GM18858 (cell line): ENCODE measurements around the gene NEDD4L.
"Not testable (repeated sequence)": the region's sequence is repeated elsewhere in the genome, so short reads cannot be mapped to it uniquely, and the experiment has no call there.

Source experiments
- ATAC-seq: cut with Tn5 transposase; IDR thresholded peaks from one replicate; pipeline ENCODE4 v1.9.1; 2021; ENCODE audit not compliant: unreplicated experiment

The NEDD4L gene

DNA sequence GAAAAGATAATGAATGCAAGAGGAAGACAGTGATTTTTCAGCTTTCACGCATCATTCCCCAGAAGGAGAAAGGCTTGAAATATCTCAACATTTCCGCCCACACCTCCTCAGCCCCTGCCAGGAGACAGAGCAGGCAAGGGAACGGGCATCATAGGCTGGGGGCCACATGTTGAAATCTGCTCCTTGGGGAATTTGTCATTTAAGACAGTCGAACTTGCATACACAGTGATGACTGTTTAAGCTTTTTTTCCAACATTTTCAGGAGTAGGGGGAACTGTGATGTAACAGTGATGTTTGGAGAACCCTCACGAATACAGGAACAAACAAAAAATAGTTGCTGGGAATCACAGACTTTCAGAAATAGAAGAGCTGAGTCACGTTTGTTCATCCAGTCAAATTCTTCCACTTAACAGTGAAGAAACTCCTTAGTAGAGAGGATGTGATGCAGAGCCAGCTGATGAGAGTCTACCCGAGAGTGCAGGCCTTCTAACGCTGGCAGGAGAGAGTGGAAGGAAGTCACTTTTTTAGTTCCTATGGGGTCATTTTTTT lies 318.1 kb downstream of the NEDD4L start:
- ATAC-seq, result no peak

DNA sequence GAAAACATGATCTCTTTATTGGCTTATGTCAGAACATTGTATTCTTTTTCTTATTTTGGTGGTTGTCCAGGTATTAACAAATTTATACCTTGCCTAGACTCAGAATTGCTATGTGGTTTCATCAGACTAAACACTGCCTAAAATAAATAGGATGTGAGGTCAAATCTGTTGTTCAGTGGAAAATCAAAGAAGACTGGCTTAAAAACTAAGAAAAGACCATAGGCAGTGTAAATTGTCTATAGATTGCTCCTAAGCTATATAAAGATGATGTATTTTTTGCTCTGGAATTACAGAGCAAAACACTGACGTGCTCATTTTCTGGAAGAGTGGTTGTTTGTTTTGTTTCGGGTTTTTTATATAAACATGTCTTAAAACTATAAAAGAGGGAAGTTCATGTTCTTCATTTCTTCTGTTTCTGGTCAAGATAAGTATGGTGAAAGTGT lies 318.8 kb downstream of the NEDD4L start:
- no peak for ATAC-seq

DNA sequence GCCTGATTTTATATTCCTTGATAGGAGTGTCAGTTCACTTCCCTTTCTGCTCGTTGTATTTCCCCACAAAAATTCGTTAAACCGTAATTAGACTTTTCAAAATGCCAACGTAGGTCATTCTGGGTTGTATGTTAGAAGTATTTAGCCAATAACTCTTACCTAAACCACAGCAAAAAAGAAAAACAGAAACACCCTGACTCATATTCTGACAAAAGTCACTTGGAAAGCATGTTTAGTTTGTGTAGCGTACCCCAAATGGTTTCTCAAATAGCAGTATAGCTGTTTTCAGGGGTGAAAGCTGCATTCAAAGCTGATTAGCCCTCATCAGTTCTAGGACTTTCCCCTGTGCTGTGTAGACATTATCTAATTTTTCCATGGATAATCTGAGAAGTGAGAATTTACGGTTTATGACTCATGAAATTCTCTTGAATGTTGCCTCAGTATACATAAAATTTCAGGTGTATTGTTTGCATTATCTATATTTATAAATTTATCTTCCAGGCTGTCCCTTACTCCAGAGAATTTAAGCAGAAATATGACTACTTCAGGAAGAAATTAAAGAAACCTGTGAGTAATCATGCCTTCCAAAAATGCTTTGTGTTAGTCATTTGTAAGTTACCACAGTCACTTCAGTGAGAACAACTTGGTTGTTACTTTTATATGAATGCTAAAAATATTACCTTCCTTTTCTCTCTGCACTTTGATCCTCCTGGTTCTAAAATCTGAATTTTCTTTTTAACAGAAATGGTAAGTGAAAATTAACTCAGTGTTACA lies 319.9 kb downstream of the NEDD4L start:
- ATAC-seq, result no peak

DNA sequence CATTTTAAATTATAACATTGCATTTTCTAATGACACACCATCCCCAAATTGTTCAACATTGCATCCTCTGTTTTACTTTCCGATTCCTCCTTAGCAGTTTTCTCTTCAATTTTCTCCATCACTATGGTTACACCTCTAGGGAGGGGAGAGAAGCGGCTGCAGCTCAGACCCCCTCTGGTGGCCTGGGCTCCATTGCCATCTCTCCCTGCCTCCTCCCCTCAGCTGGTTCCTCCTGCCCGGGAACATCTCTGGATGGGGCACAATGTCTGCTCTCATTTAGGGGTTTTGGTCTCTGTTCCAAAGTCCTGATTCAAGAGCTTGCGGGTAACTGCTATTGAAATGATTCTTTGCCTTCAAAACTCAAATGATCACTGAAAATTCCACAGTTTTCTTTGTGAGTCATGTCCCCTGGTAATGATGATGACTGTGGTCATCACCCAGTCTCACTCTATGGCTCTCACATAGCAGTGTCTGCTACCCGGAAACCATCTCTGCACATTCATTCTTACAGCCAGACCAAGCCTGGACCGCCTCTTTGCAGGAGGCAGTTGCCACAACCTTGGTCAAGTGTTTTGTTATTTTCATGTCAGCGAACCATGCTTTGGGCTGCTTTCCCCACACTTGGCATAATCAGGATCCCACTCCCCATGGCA lies 321.0 kb downstream of the NEDD4L start:
- no peak for ATAC-seq

DNA sequence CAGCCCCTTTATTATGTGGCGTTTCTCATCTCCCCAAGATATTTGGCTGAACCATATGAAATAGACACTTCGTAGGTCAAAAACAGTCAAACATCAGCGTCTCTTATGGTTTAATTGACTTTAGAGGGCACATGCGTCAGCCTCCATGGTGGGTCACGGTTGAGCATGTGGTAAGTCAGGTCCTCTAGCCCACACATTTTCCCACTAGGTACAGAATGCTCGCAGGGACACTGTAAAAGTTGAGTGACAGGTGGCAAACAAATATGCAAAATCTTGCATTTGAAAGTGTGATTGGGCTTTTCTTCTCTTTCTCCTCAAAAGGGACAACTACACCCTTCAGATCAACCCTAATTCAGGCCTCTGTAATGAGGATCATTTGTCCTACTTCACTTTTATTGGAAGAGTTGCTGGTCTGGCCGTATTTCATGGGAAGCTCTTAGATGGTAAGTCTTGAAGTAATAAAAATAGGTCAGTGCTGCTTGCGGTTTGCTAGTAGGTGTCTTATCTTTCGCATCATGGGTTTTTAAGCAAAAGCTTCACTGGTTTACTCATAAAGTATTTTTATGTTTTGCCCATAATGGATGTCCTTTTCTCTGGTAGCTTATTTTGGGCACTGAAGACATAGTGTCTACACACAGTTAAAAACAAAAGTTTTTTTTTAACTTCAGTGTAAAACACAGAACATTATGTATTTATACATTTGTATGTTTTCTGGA lies 323.6 kb downstream of the NEDD4L start:
- ATAC-seq, result peak; percentile 43

DNA sequence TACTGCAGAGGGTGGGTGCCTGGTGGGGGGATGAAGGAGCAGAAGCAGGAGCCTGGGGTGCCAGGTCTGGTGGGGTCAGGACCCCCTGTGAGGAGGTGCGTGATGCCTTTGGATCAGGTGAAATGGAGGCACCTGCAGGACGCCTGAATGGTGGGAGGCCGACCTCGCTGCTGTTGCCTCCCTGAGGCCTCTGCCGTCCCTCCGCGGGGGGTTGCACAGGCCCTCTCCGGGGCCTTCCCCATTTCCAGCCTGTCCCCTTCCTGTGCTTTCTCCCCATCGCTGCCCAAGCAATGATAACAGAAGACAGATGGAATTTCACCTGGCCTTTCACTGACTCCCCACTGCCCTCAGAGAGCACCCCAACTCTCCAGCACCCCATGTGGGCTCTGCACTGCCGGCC lies 325.6 kb downstream of the NEDD4L start:
- no peak for ATAC-seq

DNA sequence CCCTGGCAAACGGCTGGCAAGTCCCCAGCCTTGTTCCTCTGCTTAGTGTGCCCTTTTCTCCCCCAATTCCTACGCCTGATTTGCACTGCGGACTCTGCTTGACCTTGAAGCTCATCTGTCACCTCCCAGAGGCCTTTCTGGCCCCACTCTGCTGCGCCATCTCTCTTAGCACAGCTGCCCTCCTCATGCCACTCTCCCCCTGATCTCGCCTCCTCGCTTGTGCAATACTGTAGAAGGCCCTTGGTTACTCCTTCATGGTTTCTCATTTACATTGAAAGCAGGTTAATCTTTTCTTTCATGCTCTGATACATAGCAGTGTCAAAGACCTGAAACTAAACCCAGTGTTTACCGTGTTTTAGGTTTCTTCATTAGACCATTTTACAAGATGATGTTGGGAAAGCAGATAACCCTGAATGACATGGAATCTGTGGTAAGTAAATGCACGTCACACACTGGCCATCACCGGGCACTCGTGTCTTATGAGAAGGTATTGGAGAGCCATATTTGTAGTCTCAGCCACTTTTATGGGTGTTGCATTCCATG lies 326.1 kb downstream of the NEDD4L start:
- ATAC-seq, result no peak

DNA sequence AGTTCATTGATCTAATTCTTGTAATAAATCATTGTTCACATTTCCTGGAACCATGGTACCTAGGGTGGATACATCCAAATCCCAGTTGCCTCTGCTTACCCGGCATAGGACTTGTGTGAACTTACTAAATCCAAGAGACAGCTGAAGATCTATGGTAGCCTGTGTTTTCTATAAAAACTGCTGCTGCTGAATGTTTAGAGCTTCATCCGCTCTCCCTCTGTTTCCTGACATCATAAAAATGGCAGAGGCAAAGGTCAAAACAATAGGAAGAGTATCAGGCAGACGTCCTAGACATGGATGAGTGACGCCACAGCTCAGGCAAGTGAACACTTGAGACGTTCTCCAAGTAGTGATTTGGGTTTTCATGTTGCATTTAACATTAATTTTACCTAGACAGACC lies 326.6 kb downstream of the NEDD4L start:
- no peak for ATAC-seq

DNA sequence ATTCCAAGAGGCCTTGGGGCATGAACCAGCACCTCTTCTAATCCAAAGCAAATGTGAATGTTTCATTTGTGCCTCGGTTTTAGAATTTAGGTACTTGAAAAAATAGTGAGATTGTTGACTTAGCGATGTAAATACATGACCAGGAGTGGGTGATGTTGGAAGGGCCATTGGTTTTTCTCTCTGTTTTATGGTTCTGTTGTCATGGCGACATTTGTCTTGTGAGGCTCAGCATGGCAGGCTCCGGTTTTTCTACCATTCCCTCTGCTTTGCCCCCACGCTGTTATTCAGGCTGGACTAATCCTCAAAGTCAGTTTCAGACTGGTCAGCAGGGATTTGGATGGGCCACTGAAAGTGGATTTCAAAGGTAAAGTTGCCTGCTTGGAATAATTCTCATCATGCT lies 329.5 kb downstream of the NEDD4L start:
- ATAC-seq, result no peak

DNA sequence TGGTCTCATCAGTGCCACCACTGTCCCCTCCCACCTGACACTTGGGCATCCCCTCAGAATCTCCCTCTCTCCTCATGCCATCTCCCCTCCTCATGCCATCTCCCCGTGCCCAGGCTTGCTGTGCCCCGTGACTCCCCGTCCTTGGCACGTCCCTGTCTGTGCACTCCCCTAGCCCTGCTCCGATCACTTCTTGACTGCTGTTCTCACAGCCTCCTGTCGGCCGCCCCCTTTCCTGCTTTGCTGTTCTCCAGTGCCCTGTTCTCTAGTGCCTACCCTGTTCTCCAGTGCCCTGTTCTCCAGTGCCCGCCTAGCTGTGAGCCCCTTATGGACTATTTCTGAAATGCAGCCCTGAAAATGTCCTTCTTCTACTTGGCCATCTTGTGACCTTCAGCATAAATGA lies 331.0 kb downstream of the NEDD4L start:
- no peak for ATAC-seq

DNA sequence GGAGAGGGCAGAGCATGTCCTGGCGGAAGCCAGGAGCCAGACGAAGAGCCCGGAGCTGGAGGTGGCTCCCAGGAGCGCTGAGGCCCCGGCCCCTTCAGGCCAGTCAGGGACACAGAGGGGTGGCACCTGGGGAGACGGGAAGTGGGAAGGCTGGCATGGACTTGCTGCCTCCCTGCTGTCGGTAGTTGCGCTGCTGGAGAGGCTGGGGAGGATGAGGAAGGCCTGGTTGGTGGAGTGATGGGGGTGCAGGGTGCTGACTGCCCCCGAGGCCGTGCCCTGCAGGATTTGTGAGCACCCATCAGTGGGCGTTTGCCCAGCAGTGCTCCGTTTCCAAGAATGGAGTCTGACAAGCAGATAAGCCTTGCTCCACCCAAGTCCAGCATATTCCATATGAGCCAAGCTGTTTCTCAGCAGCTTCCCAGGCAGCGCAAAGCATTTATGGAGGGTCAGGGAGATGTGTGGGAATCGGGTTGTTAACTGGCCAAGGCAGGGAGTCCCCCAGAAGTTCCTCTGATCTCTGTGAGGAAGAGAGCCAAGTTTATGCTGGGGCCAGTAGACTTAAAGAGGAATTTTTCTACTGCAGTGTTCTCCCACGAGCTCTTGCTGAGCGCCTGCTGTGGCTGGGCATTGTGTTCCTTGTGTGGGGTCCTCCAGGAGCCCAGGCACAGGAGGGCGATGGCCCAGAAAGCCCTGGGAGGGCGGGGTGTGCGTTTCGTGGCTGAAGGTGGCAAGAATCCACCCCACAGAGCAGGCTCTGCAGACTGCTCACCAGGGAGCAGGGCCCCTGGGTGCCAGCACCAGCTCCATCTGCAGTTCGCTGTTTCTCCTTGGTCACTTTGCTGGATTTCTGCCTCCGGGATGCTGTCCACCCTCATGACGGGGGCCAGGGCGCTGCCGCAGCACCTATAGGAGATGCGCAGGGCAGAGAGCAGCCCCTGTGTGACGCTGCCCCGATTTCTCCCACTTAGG lies 334.7 kb downstream of the NEDD4L start:
- ATAC-seq, result no peak

DNA sequence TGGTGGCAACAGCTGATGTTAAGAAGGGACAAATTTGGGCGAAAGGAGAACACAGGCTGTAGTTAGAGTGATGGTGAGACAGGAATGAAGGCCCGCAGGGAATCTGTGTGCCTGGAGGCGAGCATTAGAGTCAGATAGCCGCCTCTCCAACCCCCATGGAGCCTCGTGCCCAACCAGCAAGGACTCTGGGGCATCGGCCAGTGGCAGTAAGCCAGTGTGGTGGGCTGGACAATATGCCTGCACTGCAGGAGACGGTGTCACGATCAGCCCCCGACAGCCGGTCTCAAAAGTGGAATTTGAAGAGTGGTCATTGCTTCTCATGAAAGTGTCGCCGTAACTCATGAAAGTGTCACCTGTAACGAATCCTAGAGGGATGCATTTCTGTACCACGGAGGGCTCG lies 335.4 kb downstream of the NEDD4L start:
- no peak for ATAC-seq

DNA sequence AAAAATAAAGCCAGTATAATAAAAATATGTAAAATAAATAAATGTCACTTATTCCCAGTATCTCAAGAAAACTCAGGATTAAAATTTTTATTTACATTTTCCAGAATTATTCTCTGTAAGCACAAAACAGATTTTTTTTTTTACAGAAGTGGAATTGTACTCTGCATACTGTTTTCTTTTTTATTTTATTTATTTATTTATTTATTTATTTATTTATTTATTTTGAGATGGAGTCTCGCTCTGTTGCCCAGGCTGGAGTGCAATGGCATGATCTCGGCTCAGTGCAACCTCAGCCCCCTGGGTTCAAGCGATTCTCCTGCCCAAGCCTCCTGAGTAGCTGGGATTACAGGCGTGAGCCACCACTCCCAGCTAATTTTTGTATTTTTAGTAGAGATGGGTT lies 336.1 kb downstream of the NEDD4L start:
- not testable (repeated sequence) for ATAC-seq

DNA sequence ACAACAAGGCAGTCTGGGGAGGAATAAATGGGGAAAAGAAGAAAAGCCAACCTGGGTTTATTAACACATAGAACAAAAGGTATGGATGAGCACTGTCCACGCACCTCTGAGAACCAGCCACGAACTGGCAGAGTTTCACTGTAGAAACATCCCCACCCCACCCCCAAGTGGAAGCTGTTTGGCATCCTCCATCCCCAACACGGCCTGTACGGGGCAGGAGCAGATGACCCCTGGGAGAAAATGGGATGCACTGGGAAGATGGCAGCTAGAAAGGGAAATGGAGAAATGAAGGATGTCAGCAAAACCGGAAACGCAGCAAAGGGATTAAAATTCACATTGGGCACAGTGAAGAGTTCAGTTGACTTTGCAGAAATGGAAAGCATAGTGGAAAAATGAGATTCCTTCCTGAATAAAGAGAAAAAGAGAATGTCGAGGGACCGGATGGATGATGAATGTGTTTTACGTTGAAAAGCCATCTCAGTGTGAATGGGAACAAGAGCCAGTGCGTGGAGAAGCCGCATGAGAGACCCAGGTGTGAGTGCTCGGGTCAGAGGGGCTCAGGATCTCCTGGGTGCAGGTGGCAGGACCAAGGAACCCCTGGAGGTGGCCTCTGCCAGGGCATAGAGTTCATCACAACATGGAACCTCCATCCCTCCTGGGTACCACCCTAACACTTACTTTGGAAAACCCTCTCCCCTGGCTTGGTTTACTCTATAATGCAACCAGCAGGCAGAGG lies 337.8 kb downstream of the NEDD4L start:
- no peak for ATAC-seq

DNA sequence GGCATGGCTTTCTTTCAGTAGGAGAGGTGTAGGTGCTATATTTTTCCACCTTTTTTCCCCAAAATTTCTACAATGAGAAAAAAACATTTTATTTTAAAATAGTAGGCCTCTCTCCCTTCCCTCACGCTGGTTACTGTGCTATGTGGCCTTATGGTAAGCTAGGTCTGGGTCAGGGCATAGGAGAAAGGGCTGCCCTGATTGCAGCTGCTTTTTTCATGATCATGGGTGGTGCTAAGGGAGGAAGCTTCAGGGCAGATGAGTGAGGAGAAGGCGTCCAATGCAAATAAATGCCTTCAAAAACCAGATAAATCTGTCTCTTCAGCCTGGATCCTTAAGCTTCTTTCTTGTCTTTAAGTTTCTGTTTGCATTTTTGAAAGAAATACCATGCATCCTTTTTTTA lies 338.4 kb downstream of the NEDD4L start:
- ATAC-seq, result no peak

DNA sequence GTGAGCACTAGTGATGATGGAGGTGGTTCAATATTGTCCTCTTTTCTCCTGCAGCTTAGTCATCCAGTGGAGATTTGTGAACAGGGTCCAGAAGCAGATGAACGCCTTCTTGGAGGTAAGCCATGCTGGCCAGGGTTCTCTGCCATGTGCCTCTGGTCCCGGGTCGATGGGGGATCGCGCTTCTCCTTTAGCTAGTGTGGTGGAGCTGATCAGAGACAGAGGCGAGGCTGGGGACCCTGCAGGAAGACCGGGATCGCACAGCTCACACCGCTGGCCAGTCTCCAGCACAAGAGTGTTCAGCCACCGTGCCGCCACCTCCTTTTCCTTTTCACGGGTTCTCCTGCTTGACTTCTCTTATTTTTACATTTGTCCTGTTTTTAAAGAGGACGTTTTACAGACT lies 341.4 kb downstream of the NEDD4L start:
- no peak for ATAC-seq

DNA sequence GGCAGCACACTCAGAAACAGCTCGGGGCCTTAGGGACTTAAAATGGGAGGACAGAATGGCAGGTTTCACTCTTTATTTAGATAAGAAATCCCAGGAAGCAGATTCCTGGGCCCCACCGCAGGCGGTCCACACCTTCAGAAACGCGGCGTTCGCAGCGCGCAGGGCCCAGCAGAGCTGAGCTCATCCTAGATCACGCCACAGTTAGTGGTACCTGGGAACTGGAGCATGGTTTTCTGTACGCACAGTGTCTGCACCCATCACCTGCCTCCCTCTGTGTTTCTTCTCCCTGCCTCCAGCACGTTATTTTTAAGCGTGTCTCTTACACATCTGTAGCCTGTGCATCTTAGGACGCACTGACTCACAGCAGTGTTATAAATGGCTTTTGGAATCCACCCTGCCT lies 342.8 kb downstream of the NEDD4L start:
- no peak for ATAC-seq

DNA sequence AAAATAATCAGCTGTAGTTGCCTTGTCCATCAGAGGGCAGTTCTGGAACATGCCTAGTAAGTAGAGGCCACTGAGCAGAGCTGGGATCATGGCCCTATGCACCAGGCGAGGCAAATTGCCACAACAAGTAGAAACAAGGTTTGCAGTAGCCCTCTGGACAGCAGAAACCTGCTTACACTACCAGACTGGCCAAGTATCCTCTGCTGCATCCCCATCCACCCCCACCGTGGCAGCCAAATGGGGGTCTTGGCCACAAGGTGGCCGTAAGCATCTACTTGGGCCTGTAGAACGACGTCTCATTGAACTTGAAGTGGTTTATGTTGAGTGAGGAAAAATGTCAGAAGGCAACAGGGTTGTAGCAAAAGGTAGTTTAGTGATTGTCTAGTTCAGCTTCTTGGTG lies 343.7 kb downstream of the NEDD4L start:
- ATAC-seq, result no peak

DNA sequence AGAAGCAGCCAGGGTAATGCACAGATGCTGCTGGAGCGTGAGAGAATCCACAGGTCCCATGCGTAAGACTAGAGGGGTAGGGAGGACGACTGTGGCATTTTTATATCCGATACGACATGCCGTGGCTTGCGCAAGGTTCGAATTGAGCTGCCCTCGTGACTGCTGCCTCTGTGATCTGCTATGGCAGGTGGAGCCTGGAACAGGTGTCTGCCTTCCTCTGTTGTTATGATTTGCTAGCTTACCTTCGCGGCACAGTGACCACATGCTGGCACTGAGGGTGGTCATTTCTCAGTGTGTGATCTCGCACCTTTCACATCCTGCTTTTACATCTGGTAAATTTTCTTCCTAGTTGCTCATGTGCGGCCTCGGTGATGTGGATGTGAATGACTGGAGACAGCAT lies 344.7 kb downstream of the NEDD4L start:
- no peak for ATAC-seq

DNA sequence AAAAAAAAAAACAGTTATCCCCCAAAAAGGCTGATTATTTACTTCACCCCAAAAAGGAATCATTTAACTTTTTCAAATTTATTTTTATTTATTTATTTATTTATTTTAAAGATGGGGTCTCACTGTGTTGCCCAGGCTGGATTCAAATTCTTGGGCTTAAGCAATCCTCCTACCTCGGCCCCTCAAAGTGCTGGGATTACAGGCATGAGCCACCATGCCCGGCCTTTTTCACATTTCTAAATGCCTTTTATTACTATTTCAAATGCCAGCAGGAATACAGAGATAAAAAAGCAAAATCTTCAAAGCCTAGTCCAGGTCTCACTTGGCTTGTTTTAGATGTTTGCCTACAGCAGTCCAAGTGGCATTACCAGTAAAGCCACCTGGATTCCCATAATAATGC lies 345.7 kb downstream of the NEDD4L start:
- ATAC-seq, result no peak
